HepG2 (cell line): ENCODE results near the gene HTRA2. TPM values are rescaled to one million over a fixed set of nuclear protein-coding genes. Genes with fewer than 3 reads are reported as not detected.

Experiments used
- ATF7 ChIP-seq, 2 experiments: fragments of 450-650 bp in 1 of 2; sonication (generic) in 1 of 2; formaldehyde crosslinking in 1 of 2; IDR thresholded peaks; 2 replicates each; pipeline versions ENCODE4 v1.4.0 to v1.6.1; 2016 to 2020; ENCODE audit warnings: antibody characterized with exemption in 1 of 2, mild to moderate bottlenecking in 1 of 2, missing genetic modification reagents in 1 of 2
- DDIT3 ChIP-seq: sonication (generic); formaldehyde crosslinking; IDR thresholded peaks from 2 replicates; pipeline ENCODE4 v1.4.0; 2020; ENCODE audit warnings: mild to moderate bottlenecking, missing genetic modification reagents
- DR1 ChIP-seq: sonication (generic); formaldehyde crosslinking; IDR thresholded peaks from 2 replicates; pipeline ENCODE4 v1.8.0; 2021; ENCODE audit warnings: mild to moderate bottlenecking, missing genetic modification reagents, inconsistent platforms
- FOXM1 ChIP-seq: sonication (generic); formaldehyde crosslinking; IDR thresholded peaks from 2 replicates; pipeline ENCODE4 v1.5.0; 2020; ENCODE audit warnings: missing genetic modification reagents
- FOXO4 ChIP-seq: sonication (generic); formaldehyde crosslinking; conservative IDR thresholded peaks from 2 replicates; pipeline ENCODE4 v1.8.1; 2023; ENCODE audit warnings: missing genetic modification reagents
- KMT2A ChIP-seq: sonication (generic); formaldehyde crosslinking; IDR thresholded peaks from 2 replicates; pipeline ENCODE4 v1.4.0; 2020; ENCODE audit warnings: missing genetic modification reagents
- NFYB ChIP-seq: sonication (generic); formaldehyde crosslinking; IDR thresholded peaks from 2 replicates; pipeline ENCODE4 v1.4.0; 2020; ENCODE audit warnings: missing genetic modification reagents
- PRDM4 ChIP-seq: sonication (generic); formaldehyde crosslinking; IDR thresholded peaks from 2 replicates; pipeline ENCODE4 v1.9.0; 2021; ENCODE audit warnings: missing genetic modification reagents, borderline replicate concordance
- RBM22 ChIP-seq: fragments of 200-400 bp; formaldehyde crosslinking; optimal IDR thresholded peaks from 2 replicates; pipeline ENCODE3; 2017; ENCODE audit warnings: mild to moderate bottlenecking, low read length, moderate library complexity
- ZBTB38 ChIP-seq: sonication (generic); formaldehyde crosslinking; IDR thresholded peaks from 2 replicates; pipeline ENCODE4 v1.5.1; 2020; ENCODE audit warnings: mild to moderate bottlenecking, missing genetic modification reagents
- ZBTB42 ChIP-seq: sonication (generic); formaldehyde crosslinking; IDR thresholded peaks from 2 replicates; pipeline ENCODE4 v1.5.0; 2020; ENCODE audit warnings: mild to moderate bottlenecking, missing genetic modification reagents
- ZNF580 ChIP-seq: IDR thresholded peaks from 2 replicates; pipeline ENCODE4 v1.6.1; 2016; ENCODE audit warnings: low read depth, borderline replicate concordance
- ZNF724P ChIP-seq: sonication (generic); formaldehyde crosslinking; IDR thresholded peaks from 2 replicates; pipeline ENCODE4 v1.8.0; 2022; ENCODE audit warnings: missing genetic modification reagents, borderline replicate concordance
- polyA plus RNA-seq, 8 experiments: library from polyadenylated mRNA; depleted of rRNA in 3 of 8; stranded (reverse) in 7 of 8; unstranded in 1 of 8; fragments of >200 nt; fragmentation: Illumina TruSeq in 4 of 8; extraction: Trizol in 4 of 8; gene quantifications; 2 replicates each; pipeline versions ENCODE4 v1.2.1 to v1.2.3, GENCODE V29; 2011 to 2016; ENCODE audit warnings: low read depth in 4 of 8, missing spikeins in 1 of 8, mixed read lengths in 1 of 8; ENCODE audit not compliant: insufficient read depth in 1 of 8
- total RNA-seq, 5 experiments: library from RNA; depleted of rRNA; stranded (reverse); fragments of >200 nt; fragmentation: Illumina TruSeq; extraction: Trizol; gene quantifications; 2 replicates each; pipeline ENCODE4 v1.2.3, GENCODE V29; 2016; ENCODE audit warnings: low read depth in 1 of 5
- TF ChIP-seq, protein P1 (sequence below): sonication (generic); formaldehyde crosslinking; conservative IDR thresholded peaks from 2 replicates; pipeline ENCODE4 v1.8.0; 2022; ENCODE audit warnings: missing genetic modification reagents
- TF ChIP-seq, protein P2 (sequence below): sonication (generic); formaldehyde crosslinking; conservative IDR thresholded peaks from 2 replicates; pipeline ENCODE4 v1.4.0; 2020; ENCODE audit warnings: missing genetic modification reagents
- TF ChIP-seq, protein P3 (sequence below): sonication (generic); formaldehyde crosslinking; conservative IDR thresholded peaks from 2 replicates; pipeline ENCODE4 v1.4.0; 2020; ENCODE audit warnings: missing genetic modification reagents

HTRA2 gene
- total and polyA plus RNA-seq, 2 of the 13 experiments (the other 11 are each of a cell fraction or from before 2014, with no cell fraction given), result 47.7 to 50.3 TPM

DNA sequence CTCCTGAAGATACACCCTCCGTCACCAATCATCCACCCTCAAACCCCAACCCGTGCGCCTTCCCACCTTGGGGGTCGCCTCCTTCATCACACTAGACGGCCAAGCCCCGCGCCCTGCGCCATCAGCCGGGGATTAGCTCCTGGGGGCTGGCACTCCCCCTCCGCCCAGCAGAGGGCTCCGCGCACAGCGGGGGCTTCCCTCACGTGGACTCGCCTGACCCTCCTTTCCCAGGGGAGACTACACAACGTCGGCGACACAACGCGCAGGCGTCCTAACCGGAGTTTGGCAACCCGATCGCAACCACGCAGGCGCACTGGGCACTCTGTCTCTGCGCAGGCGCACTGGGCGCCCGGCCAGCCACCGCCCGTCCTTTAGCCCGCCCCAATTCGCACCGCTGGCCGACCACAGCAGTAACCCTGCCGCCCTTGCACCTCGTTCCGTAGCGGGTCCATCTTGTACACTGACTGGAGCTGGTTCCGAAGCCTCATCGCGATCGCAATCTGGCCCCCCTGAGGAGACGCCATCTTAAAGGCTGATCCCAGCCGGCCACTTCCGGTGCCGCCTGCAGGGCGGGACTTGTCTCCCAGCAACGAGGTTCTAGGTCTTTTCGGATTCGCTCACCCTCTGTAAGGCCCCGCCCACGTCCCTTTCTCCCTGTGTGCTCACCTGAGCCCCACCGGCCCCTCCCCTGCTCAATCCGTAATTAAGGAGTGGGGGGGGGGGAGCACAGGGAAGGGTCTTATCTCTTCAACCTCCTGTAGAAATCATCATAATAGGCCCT lies 22.4 kb upstream of the HTRA2 start, which contains the start of gene PCGF1 (continued):
- TF ChIP-seq PRDM4 (no peak), ZBTB42 (CRISPR knock-in tag) (peak; percentile 84; the same call in 1 of the 2 replicates), DR1 (CRISPR knock-in tag) (peak; percentile 64), KMT2A (CRISPR knock-in tag) (peak; percentile 88), FOXM1 (CRISPR knock-in tag) (no peak), ZNF580 (CRISPR knock-in tag) (0 out of 2 replicates have a peak, but pooled peaks have one; percentile 19), ZNF724P (CRISPR knock-in tag) (peak; percentile 77; the same call in 1 of the 2 replicates), NFYB (CRISPR knock-in tag) (peak; percentile 75), DDIT3 (CRISPR knock-in tag) (no peak), ZBTB38 (peak; percentile 89), ATF7 (IDR thresholded peaks at IDR 0.05) (no peak), ATF7 (CRISPR knock-in tag; IDR thresholded peaks at IDR 0.05) (peak; percentile 29; the same call in 1 of the 2 replicates), FOXO4 (no peak), RBM22 (peak; percentile 85)
- TF ChIP-seq, protein P1, sequence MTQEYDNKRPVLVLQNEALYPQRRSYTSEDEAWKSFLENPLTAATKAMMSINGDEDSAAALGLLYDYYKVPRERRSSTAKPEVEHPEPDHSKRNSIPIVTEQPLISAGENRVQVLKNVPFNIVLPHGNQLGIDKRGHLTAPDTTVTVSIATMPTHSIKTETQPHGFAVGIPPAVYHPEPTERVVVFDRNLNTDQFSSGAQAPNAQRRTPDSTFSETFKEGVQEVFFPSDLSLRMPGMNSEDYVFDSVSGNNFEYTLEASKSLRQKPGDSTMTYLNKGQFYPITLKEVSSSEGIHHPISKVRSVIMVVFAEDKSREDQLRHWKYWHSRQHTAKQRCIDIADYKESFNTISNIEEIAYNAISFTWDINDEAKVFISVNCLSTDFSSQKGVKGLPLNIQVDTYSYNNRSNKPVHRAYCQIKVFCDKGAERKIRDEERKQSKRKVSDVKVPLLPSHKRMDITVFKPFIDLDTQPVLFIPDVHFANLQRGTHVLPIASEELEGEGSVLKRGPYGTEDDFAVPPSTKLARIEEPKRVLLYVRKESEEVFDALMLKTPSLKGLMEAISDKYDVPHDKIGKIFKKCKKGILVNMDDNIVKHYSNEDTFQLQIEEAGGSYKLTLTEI, result no peak
- TF ChIP-seq, protein P2, sequence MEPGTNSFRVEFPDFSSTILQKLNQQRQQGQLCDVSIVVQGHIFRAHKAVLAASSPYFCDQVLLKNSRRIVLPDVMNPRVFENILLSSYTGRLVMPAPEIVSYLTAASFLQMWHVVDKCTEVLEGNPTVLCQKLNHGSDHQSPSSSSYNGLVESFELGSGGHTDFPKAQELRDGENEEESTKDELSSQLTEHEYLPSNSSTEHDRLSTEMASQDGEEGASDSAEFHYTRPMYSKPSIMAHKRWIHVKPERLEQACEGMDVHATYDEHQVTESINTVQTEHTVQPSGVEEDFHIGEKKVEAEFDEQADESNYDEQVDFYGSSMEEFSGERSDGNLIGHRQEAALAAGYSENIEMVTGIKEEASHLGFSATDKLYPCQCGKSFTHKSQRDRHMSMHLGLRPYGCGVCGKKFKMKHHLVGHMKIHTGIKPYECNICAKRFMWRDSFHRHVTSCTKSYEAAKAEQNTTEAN, result no peak; the same call in 1 of the 2 replicates
- TF ChIP-seq, protein P3, sequence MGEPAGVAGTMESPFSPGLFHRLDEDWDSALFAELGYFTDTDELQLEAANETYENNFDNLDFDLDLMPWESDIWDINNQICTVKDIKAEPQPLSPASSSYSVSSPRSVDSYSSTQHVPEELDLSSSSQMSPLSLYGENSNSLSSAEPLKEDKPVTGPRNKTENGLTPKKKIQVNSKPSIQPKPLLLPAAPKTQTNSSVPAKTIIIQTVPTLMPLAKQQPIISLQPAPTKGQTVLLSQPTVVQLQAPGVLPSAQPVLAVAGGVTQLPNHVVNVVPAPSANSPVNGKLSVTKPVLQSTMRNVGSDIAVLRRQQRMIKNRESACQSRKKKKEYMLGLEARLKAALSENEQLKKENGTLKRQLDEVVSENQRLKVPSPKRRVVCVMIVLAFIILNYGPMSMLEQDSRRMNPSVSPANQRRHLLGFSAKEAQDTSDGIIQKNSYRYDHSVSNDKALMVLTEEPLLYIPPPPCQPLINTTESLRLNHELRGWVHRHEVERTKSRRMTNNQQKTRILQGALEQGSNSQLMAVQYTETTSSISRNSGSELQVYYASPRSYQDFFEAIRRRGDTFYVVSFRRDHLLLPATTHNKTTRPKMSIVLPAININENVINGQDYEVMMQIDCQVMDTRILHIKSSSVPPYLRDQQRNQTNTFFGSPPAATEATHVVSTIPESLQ (CRISPR knock-in tag), result no peak; the same call in 1 of the 2 replicates
